SK-N-SH treated with all-trans-retinoic acid at 6 μM for 48 hours (cell line): ENCODE data around the gene LPIN1.

Source experiments
- ATAC-seq: fragments of 200-7000 bp; cut with Tn5 transposase; 3 replicates; pipeline ENCODE4 v1.9.1; 2020; ENCODE audit warnings: mild to moderate bottlenecking, moderate library complexity
- ARNTL ChIP-seq: fragments of 450-650 bp; formaldehyde crosslinking; IDR thresholded peaks from 2 replicates; pipeline ENCODE4 v1.5.0; 2020; ENCODE audit warnings: low read depth, mild to moderate bottlenecking, moderate library complexity, borderline replicate concordance
- BACH2 ChIP-seq: fragments of 250-450 bp; sonication (Bioruptor Pico); IDR thresholded peaks from 2 replicates; pipeline ENCODE4 v1.9.0; 2021; ENCODE audit warnings: mild to moderate bottlenecking, borderline replicate concordance
- CREB5 ChIP-seq: fragments of 250-450 bp; sonication (Bioruptor Pico); IDR thresholded peaks from 2 replicates; pipeline ENCODE4 v1.5.1; 2020; ENCODE audit warnings: low read depth, mild to moderate bottlenecking, moderate library complexity
- CSDC2 ChIP-seq: fragments of 250-450 bp; sonication (Bioruptor Pico); IDR thresholded peaks from 2 replicates; pipeline ENCODE4 v1.5.0; 2020; ENCODE audit warnings: mild to moderate bottlenecking, moderate library complexity
- CSRNP3 ChIP-seq: fragments of 250-450 bp; sonication (Bioruptor Pico); IDR thresholded peaks from 2 replicates; pipeline ENCODE4 v1.5.1; 2021; ENCODE audit warnings: mild to moderate bottlenecking, moderate library complexity
- ESRRG ChIP-seq: fragments of 250-450 bp; sonication (Bioruptor Pico); IDR thresholded peaks from 2 replicates; pipeline ENCODE4 v1.6.1; 2021; ENCODE audit warnings: mild to moderate bottlenecking
- GLIS3 ChIP-seq: fragments of 250-450 bp; sonication (Bioruptor Pico); IDR thresholded peaks from 2 replicates; pipeline ENCODE4 v1.5.0; 2020; ENCODE audit warnings: mild to moderate bottlenecking, moderate library complexity
- ISL1 ChIP-seq: fragments of 250-450 bp; sonication (Bioruptor Pico); IDR thresholded peaks from 2 replicates; pipeline ENCODE4 v2.1.2; 2022; ENCODE audit warnings: mild to moderate bottlenecking, moderate library complexity
- OSR1 ChIP-seq: fragments of 250-450 bp; sonication (Bioruptor Pico); IDR thresholded peaks from 2 replicates; pipeline ENCODE4 v1.8.0; 2022; ENCODE audit warnings: moderate library complexity, mild to moderate bottlenecking, inconsistent platforms
- PATZ1 ChIP-seq: fragments of 250-450 bp; sonication (Bioruptor Pico); IDR thresholded peaks from 2 replicates; pipeline ENCODE4 v1.8.0; 2020; ENCODE audit warnings: mild to moderate bottlenecking, moderate library complexity, borderline replicate concordance
- POU6F1 ChIP-seq: fragments of 250-450 bp; sonication (Bioruptor Pico); IDR thresholded peaks from 2 replicates; pipeline ENCODE4 v1.8.0; 2021; ENCODE audit warnings: low read depth, mild to moderate bottlenecking, moderate library complexity, borderline replicate concordance
- PPARA ChIP-seq: fragments of 250-450 bp; sonication (Bioruptor Pico); IDR thresholded peaks from 2 replicates; pipeline ENCODE4 v1.5.0; 2020; ENCODE audit warnings: mild to moderate bottlenecking, borderline replicate concordance
- RARB ChIP-seq: fragments of 250-450 bp; sonication (Bioruptor Pico); IDR thresholded peaks from 2 replicates; pipeline ENCODE4 v1.8.0; 2021; ENCODE audit warnings: mild to moderate bottlenecking, moderate library complexity
- SNAI2 ChIP-seq: fragments of 250-450 bp; sonication (Bioruptor Pico); IDR thresholded peaks from 2 replicates; pipeline ENCODE4 v1.5.0; 2020; ENCODE audit warnings: mild to moderate bottlenecking, moderate library complexity
- TCF4 ChIP-seq: fragments of 250-450 bp; sonication (Bioruptor Pico); IDR thresholded peaks from 2 replicates; pipeline ENCODE4 v1.8.0; 2021; ENCODE audit warnings: mild to moderate bottlenecking, moderate library complexity, borderline replicate concordance
- TOX ChIP-seq: fragments of 250-450 bp; sonication (Bioruptor Pico); IDR thresholded peaks from 2 replicates; pipeline ENCODE4 v1.8.0; 2021; ENCODE audit warnings: mild to moderate bottlenecking, moderate library complexity, borderline replicate concordance
- TSHZ2 ChIP-seq: fragments of 250-450 bp; sonication (Bioruptor Pico); IDR thresholded peaks from 2 replicates; pipeline ENCODE4 v1.5.0; 2020; ENCODE audit warnings: mild to moderate bottlenecking, moderate library complexity
- ZC3H10 ChIP-seq: fragments of 250-450 bp; sonication (Bioruptor Pico); IDR thresholded peaks from 2 replicates; pipeline ENCODE4 v1.5.1; 2021; ENCODE audit warnings: mild to moderate bottlenecking, moderate library complexity
- ZFP3 ChIP-seq: fragments of 250-450 bp; sonication (Bioruptor Pico); IDR thresholded peaks from 2 replicates; pipeline ENCODE4 v1.5.0; 2020; ENCODE audit warnings: mild to moderate bottlenecking, moderate library complexity
- ZFP30 ChIP-seq: fragments of 450-650 bp; formaldehyde crosslinking; IDR thresholded peaks from 2 replicates; pipeline ENCODE4 v1.5.0; 2022; ENCODE audit warnings: mild to moderate bottlenecking, moderate library complexity
- ZNF565 ChIP-seq: fragments of 450-650 bp; formaldehyde crosslinking; conservative IDR thresholded peaks from 2 replicates; pipeline ENCODE4 v1.5.0; 2020; ENCODE audit warnings: low read depth, mild to moderate bottlenecking, moderate library complexity
- ZNF70 ChIP-seq: fragments of 450-650 bp; formaldehyde crosslinking; IDR thresholded peaks from 2 replicates; pipeline ENCODE4 v1.5.0; 2020; ENCODE audit warnings: mild to moderate bottlenecking, moderate library complexity
- ZNF8 ChIP-seq: fragments of 450-650 bp; formaldehyde crosslinking; IDR thresholded peaks from 2 replicates; pipeline ENCODE4 v1.5.0; 2020; ENCODE audit warnings: mild to moderate bottlenecking, moderate library complexity

LPIN1 gene

GRCh38 chr2:11771971-11772615, 25.7 kb downstream of the LPIN1 start:
- TF ChIP-seq ZNF70 (CRISPR knock-in tag) (no peak), CSRNP3 (CRISPR knock-in tag) (no peak), ISL1 (CRISPR knock-in tag) (no peak), SNAI2 (CRISPR knock-in tag) (no peak), RARB (CRISPR knock-in tag) (no peak), ZNF8 (CRISPR knock-in tag) (no peak), PPARA (CRISPR knock-in tag) (no peak), OSR1 (CRISPR knock-in tag) (no peak), PATZ1 (CRISPR knock-in tag) (no peak), TCF4 (no peak), ZFP30 (CRISPR knock-in tag) (no peak), ZNF565 (CRISPR knock-in tag) (no peak), CREB5 (CRISPR knock-in tag) (no peak), CSDC2 (CRISPR knock-in tag) (no peak)

GRCh38 chr2:11773111-11773510, 26.7 kb downstream of the LPIN1 start:
- no peak for TF ChIP-seq ZFP3
- TF ChIP-seq BACH2 (CRISPR knock-in tag) = no peak
- no peak for TF ChIP-seq GLIS3 (CRISPR knock-in tag)
- TF ChIP-seq TOX (CRISPR knock-in tag) = no peak
- no peak for TF ChIP-seq CREB5 (CRISPR knock-in tag)
- TF ChIP-seq ZNF70 (CRISPR knock-in tag) = no peak
- no peak for TF ChIP-seq RARB (CRISPR knock-in tag)
- TF ChIP-seq PPARA (CRISPR knock-in tag) = no peak
- no peak for TF ChIP-seq TSHZ2 (CRISPR knock-in tag)
- TF ChIP-seq ZC3H10 (CRISPR knock-in tag) = no peak
- TF ChIP-seq POU6F1 = no peak
- no peak for TF ChIP-seq CSDC2 (CRISPR knock-in tag)
- no peak for TF ChIP-seq ZFP30 (CRISPR knock-in tag)
- TF ChIP-seq OSR1 (CRISPR knock-in tag) = no peak
- TF ChIP-seq ARNTL (CRISPR knock-in tag) = no peak
- TF ChIP-seq ZNF565 (CRISPR knock-in tag) = no peak
- no peak for TF ChIP-seq ISL1 (CRISPR knock-in tag)
- TF ChIP-seq SNAI2 (CRISPR knock-in tag) = no peak
- TF ChIP-seq ESRRG (CRISPR knock-in tag) = no peak
- ATAC-seq = no peak

More at GRCh38 chr2:11771971-11772615, 25.7 kb downstream of the LPIN1 start:
- no peak for ATAC-seq
